Measurements from ENCODE around the gene GRID2. TPM values are rescaled to one million over a fixed set of nuclear protein-coding genes. Genes with fewer than 3 reads are reported as not detected.

Gene GRID2
- total and polyA plus RNA-seq, 2 of the 4 experiments (the other 2 are of a cell fraction) = under 0.01 TPM; not detected in 1

DNA sequence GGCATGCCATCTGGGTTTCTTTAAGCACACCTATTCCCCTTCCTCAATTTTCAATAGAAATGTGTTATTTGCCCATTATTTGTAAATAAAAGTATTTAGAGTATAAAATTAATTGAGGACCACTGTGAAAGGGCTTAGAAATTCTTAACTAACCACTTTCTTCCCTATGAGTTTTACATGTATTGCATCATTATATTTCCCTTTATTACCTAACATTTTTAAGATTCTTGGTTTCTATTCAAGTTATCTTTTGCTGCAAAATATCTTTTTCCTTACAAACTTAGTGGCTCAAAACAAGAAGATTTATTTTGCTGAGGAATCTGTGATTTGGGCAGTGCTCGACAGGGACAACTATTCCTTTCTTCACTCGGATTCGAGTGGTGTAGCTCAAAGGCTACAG is 40.5 kb downstream of the GRID2 start:
- H3K9me3 ChIP-seq (ENCODE audit: control insufficient read depth, insufficient read depth, low read length) = no peaks in the 10 kb centered on the region
- H3K14ac ChIP-seq (replicated peaks; ENCODE audit: low read depth, low read length) = no peak overlapping the region
- H3K4me1 ChIP-seq (ENCODE audit: control insufficient read depth, insufficient read depth, low read length) = no peaks in the 10 kb centered on the region
- no peaks in the 10 kb centered on the region for H3K79me1 ChIP-seq (ENCODE audit: low read depth in 1 of 2, low read length in 2 of 2)
- no peak for TF ChIP-seq FOS (IDR thresholded peaks at IDR 0.05; ENCODE audit: low read depth, low read length)
- no peak for TF ChIP-seq MAFK (IDR thresholded peaks at IDR 0.05; ENCODE audit: low read depth, low read length)
- TF ChIP-seq RCOR1 (IDR thresholded peaks at IDR 0.05; ENCODE audit: insufficient replicate concordance, low read length) = no peak
- TF ChIP-seq, protein P1, sequence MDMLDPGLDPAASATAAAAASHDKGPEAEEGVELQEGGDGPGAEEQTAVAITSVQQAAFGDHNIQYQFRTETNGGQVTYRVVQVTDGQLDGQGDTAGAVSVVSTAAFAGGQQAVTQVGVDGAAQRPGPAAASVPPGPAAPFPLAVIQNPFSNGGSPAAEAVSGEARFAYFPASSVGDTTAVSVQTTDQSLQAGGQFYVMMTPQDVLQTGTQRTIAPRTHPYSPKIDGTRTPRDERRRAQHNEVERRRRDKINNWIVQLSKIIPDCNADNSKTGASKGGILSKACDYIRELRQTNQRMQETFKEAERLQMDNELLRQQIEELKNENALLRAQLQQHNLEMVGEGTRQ (IDR thresholded peaks at IDR 0.05; ENCODE audit: low read depth, low read length) = no peak
- no peak for TF ChIP-seq BHLHE40 (IDR thresholded peaks at IDR 0.05; ENCODE audit: low read depth, low read length)
- peak; percentile 35; the same call in 1 of the 2 replicates for TF ChIP-seq CEBPB (IDR thresholded peaks at IDR 0.05; ENCODE audit: low read depth, low read length)
- no peak for TF ChIP-seq SMC3 (IDR thresholded peaks at IDR 0.05; ENCODE audit: low read depth, low read length)
- no peak overlapping the region for H2AFZ ChIP-seq (replicated peaks; ENCODE audit: low read length, poor library complexity)
- dilution Hi-C loops (cut with HindIII; ENCODE audit: low sequenced_read_pairs, unreplicated experiment) (no loop called here), intact Hi-C loops (cut with micrococcal nuclease) (no loop called here), in situ Hi-C loops (cut with MboI; ENCODE audit: low sequenced_read_pairs) (no loop called here)
- no peak overlapping the region for H2BK5ac ChIP-seq (ENCODE audit: low read depth, low read length, poor library complexity, severe bottlenecking)
- no peak overlapping the region for H3K27ac ChIP-seq (ENCODE audit: insufficient read depth, low read length)
- no CpG with 5 or more reads among the region's 3 CpGs for WGBS, 2 experiments (ENCODE audit: extremely low coverage in 2 of 2, insufficient read length in 1 of 2)
- no peak overlapping the region for H3K9ac ChIP-seq (ENCODE audit: low read depth, low read length)
- no peak for ATAC-seq (ENCODE audit: low read depth)
- POLR2A ChIA-PET (ENCODE audit: unreplicated experiment) = no interaction called here
- no peak overlapping the region for H2AK5ac ChIP-seq (ENCODE audit: low read depth, low read length)
- no peak overlapping the region for H2AK9ac ChIP-seq (replicated peaks; ENCODE audit: low read depth, low read length, poor library complexity)
- H3K9me1 ChIP-seq (ENCODE audit: insufficient read depth, low read length) = no peaks in the 10 kb centered on the region
- H2BK20ac ChIP-seq (ENCODE audit: low read depth, low read length) = no peak overlapping the region
- no peak overlapping the region for H3K4me2 ChIP-seq (ENCODE audit: low read depth, low read length)
- no peaks in the 10 kb centered on the region for H4K20me1 ChIP-seq (ENCODE audit: insufficient read depth, low read length)
- no peak overlapping the region for H3K4ac ChIP-seq (ENCODE audit: low read depth, low read length)
- no peak overlapping the region for H3K56ac ChIP-seq (ENCODE audit: extremely low read depth, insufficient read depth, low read length)
- DNase-seq = no peak
- no peak overlapping the region for H2BK120ac ChIP-seq (ENCODE audit: low read depth, low read length)
- no peaks in the 10 kb centered on the region for H3K27me3 ChIP-seq (ENCODE audit: control insufficient read depth, insufficient read depth, low read length)
- no peak overlapping the region for H2BK15ac ChIP-seq (ENCODE audit: low read depth, low read length)
- no peaks in the 10 kb centered on the region for H3K36me3 ChIP-seq (ENCODE audit: control insufficient read depth, insufficient read depth, low read length)
- CTCF ChIA-PET = no interaction called here
- H3K18ac ChIP-seq (ENCODE audit: low read depth, low read length) = no peak overlapping the region
- H4K8ac ChIP-seq (ENCODE audit: low read depth in 2 of 2, low read length in 2 of 2) = no peak overlapping the region
- BruUV-seq (replicated peaks) = no TSS peak
- H3K23ac ChIP-seq (ENCODE audit: low read depth, low read length) = no peak overlapping the region
- no peak overlapping the region for H4K91ac ChIP-seq (ENCODE audit: insufficient read depth, low read depth, low read length)
- H3K4me3 ChIP-seq (ENCODE audit: insufficient read depth, low read depth, low read length) = no peak overlapping the region
- H4K5ac ChIP-seq (ENCODE audit: low read depth, low read length) = no peak overlapping the region
